MM.1S (cell line): Measurements from ENCODE around the gene FKBP9.

Source experiments
- DNase-seq: peaks from one replicate; pipeline ENCODE4 v3.0.0-alpha.2; 2015
- H2AFZ ChIP-seq: fragments of 300-600 bp; sonication (generic); 2 replicates; pipeline ENCODE4 v1.6.0; 2016; ENCODE audit warnings: antibody characterized with exemption, low read length
- H3F3A ChIP-seq: fragments of 300-600 bp; sonication (generic); 2 replicates; pipeline ENCODE4 v1.6.1; 2016; ENCODE audit warnings: mild to moderate bottlenecking, antibody characterized with exemption, low read length, moderate library complexity, mixed read lengths; ENCODE audit not compliant: insufficient read depth
- H3K27ac ChIP-seq: fragments of 300-600 bp; sonication (generic); 2 replicates; pipeline ENCODE4 v1.5.1; 2016; ENCODE audit warnings: mild to moderate bottlenecking, low read length
- H3K27me3 ChIP-seq: fragments of 300-600 bp; sonication (generic); replicated peaks from 2 replicates; pipeline ENCODE4 v1.6.0; 2016; ENCODE audit warnings: low read length; ENCODE audit not compliant: insufficient read depth
- H3K36me3 ChIP-seq: fragments of 300-600 bp; sonication (generic); replicated peaks from 2 replicates; pipeline ENCODE4 v1.6.1; 2016; ENCODE audit warnings: mild to moderate bottlenecking, low read length, mixed read lengths; ENCODE audit not compliant: insufficient read depth
- H3K4me1 ChIP-seq: fragments of 300-600 bp; sonication (generic); 2 replicates; pipeline ENCODE4 v1.6.1; 2016; ENCODE audit warnings: low read length, mixed read lengths
- H3K4me2 ChIP-seq: fragments of 300-600 bp; sonication (generic); 2 replicates; pipeline ENCODE4 v1.6.0; 2016; ENCODE audit warnings: low read depth, low read length
- H3K4me3 ChIP-seq: fragments of 300-600 bp; sonication (generic); 2 replicates; pipeline ENCODE4 v1.5.1; 2016; ENCODE audit warnings: low read length, mixed read lengths
- H3K79me2 ChIP-seq: fragments of 300-600 bp; sonication (generic); 2 replicates; pipeline ENCODE4 v1.6.1; 2016; ENCODE audit warnings: mixed run types, low read length, mixed read lengths
- H3K9ac ChIP-seq: fragments of 300-600 bp; sonication (generic); 2 replicates; pipeline ENCODE4 v1.6.1; 2016; ENCODE audit warnings: low read length, mixed read lengths
- H3K9me2 ChIP-seq: fragments of 300-600 bp; sonication (generic); replicated peaks from 2 replicates; pipeline ENCODE4 v1.6.1; 2016; ENCODE audit warnings: mild to moderate bottlenecking, low read length, mixed read lengths; ENCODE audit not compliant: insufficient read depth
- H3K9me3 ChIP-seq: fragments of 300-600 bp; sonication (generic); replicated peaks from 2 replicates; pipeline ENCODE4 v1.6.1; 2016; ENCODE audit warnings: mild to moderate bottlenecking, low read length, mixed read lengths; ENCODE audit not compliant: insufficient read depth
- H4K20me1 ChIP-seq: fragments of 300-600 bp; sonication (generic); 2 replicates; pipeline ENCODE4 v1.6.1; 2016; ENCODE audit warnings: mild to moderate bottlenecking, low read length, moderate library complexity, mixed read lengths; ENCODE audit not compliant: insufficient read depth
- EZH2 ChIP-seq: fragments of 300-600 bp; sonication (generic); optimal IDR thresholded peaks from 2 replicates; pipeline ENCODE3; 2017; ENCODE audit warnings: low read depth, mild to moderate bottlenecking, antibody characterized with exemption, low read length, mixed read lengths
- EZH2phosphoT487 ChIP-seq: fragments of 300-600 bp; sonication (generic); IDR thresholded peaks from 2 replicates; pipeline ENCODE4 v1.6.1; 2018; ENCODE audit warnings: antibody characterized with exemption, low read length
- TF ChIP-seq, protein P1 (sequence below): fragments of 300-600 bp; sonication (generic); IDR thresholded peaks from 2 replicates; pipeline ENCODE4 v1.5.1; 2016; ENCODE audit warnings: antibody characterized with exemption, low read length, mixed read lengths

The FKBP9 gene

DNA sequence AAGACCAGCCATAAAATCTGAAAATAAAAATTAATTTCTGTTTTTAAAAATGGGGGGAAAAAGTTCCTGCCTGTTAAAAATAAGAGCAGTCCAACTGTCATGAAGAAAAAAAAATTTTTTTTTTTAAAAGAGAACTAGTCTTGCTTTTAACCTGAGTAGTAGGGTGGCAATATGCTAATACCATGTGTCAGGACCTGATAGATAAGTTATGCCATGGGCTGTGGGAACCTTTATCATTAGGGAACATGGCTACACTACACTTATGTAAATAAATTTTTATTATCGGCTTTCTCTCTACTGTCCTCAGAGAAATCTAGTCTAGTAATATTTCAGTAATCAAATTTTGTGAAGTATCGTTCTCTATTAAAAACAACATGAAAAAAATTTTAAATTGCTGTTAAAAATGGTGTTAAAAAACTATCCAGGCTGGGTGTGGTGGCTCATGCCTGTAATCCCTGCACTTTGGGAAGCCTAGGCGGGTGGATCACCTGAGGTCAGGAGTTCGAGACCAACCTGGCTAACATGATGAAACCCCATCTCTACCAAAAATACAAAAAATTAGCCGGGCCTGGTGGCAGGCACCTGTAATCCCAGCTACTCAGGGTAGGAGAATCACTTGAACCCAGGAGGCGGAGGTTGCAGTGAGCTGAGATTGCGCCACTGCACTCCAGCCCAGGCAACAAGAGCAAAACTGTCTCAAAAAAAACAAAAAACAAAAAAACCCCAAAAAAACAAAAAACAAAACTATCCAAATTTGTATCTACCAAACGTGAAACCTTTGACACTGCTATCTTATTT lies 84.6 kb downstream of the FKBP9 start:
- Histone ChIP-seq H2AFZ (no peak overlapping the region), H3K9ac (peak overlapping the region; percentile 56; the same call in 1 of the 2 replicates), H3K4me2 (peak overlapping the region; percentile 95), H3F3A (peaks cover 25% of the 10 kb centered on the region), H3K4me1 (peaks cover 11% of the 10 kb centered on the region; the same call in 1 of the 2 replicates), H3K9me2 (no peaks in the 10 kb centered on the region), H3K27me3 (no peaks in the 10 kb centered on the region), H3K79me2 (peaks cover 92% of the 10 kb centered on the region), H3K27ac (peak overlapping the region; percentile 85; the same call in 1 of the 2 replicates), H4K20me1 (0 out of 2 replicates have a peak, but pooled peaks cover 5% of the 10 kb centered on the region), H3K4me3 (peak overlapping the region; percentile 47; the same call in 1 of the 2 replicates), H3K36me3 (no peaks in the 10 kb centered on the region), H3K9me3 (no peaks in the 10 kb centered on the region)
- DNase-seq: no peak
- TF ChIP-seq EZH2phosphoT487 (no peak), EZH2 (no peak)
- TF ChIP-seq, protein P1, sequence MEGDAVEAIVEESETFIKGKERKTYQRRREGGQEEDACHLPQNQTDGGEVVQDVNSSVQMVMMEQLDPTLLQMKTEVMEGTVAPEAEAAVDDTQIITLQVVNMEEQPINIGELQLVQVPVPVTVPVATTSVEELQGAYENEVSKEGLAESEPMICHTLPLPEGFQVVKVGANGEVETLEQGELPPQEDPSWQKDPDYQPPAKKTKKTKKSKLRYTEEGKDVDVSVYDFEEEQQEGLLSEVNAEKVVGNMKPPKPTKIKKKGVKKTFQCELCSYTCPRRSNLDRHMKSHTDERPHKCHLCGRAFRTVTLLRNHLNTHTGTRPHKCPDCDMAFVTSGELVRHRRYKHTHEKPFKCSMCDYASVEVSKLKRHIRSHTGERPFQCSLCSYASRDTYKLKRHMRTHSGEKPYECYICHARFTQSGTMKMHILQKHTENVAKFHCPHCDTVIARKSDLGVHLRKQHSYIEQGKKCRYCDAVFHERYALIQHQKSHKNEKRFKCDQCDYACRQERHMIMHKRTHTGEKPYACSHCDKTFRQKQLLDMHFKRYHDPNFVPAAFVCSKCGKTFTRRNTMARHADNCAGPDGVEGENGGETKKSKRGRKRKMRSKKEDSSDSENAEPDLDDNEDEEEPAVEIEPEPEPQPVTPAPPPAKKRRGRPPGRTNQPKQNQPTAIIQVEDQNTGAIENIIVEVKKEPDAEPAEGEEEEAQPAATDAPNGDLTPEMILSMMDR: no peak

- Histone ChIP-seq H4K20me1 (peaks cover 16% of the 10 kb centered on the region; the same call in 1 of the 2 replicates), H3K9me2 (no peaks in the 10 kb centered on the region), H3K9me3 (no peaks in the 10 kb centered on the region), H3K79me2 (peaks cover 89% of the 10 kb centered on the region), H3F3A (peaks cover 25% of the 10 kb centered on the region), H3K4me1 (peaks cover 5% of the 10 kb centered on the region; the same call in 1 of the 2 replicates), H3K36me3 (no peaks in the 10 kb centered on the region), H3K9ac (no peak overlapping the region), H3K4me2 (no peak overlapping the region), H2AFZ (no peak overlapping the region), H3K27ac (no peak overlapping the region), H3K27me3 (no peaks in the 10 kb centered on the region), H3K4me3 (no peak overlapping the region)
- TF ChIP-seq, protein P1: no peak
- no peak for TF ChIP-seq EZH2phosphoT487
- no peak for TF ChIP-seq EZH2
- no peak for DNase-seq
These were observed 86.5 kb downstream of the FKBP9 start for GRCh38 chr7:33043501-33044400.

- DNase-seq: no peak
These were observed 87.1 kb downstream of the FKBP9 start for GRCh38 chr7:33044401-33044718.

More at GRCh38 chr7:33044401-33044718, 87.1 kb downstream of the FKBP9 start:
- no peak overlapping the region for H3K27ac ChIP-seq
- no peaks in the 10 kb centered on the region for H3K27me3 ChIP-seq
- H3K9ac ChIP-seq: no peak overlapping the region
- H3K9me2 ChIP-seq: no peaks in the 10 kb centered on the region
- H3F3A ChIP-seq: peaks cover 24% of the 10 kb centered on the region
- TF ChIP-seq EZH2phosphoT487 (no peak), EZH2 (no peak)
- TF ChIP-seq, protein P1: no peak
- no peaks in the 10 kb centered on the region for H3K9me3 ChIP-seq
- no peaks in the 10 kb centered on the region for H3K4me1 ChIP-seq
- H2AFZ ChIP-seq: no peak overlapping the region
- H4K20me1 ChIP-seq: peaks cover 21% of the 10 kb centered on the region; the same call in 1 of the 2 replicates
- H3K4me2 ChIP-seq: no peak overlapping the region
- no peak overlapping the region for H3K4me3 ChIP-seq
- no peaks in the 10 kb centered on the region for H3K36me3 ChIP-seq
- H3K79me2 ChIP-seq: peaks cover 89% of the 10 kb centered on the region
